Sigmoid colon (tissue), 4 donors: ENCODE results near the gene UNG.

ENCODE experiments used
- POLR2A ChIP-seq, 2 donors: fragments of 450-650 bp; IDR thresholded peaks; one replicate each; pipeline ENCODE4 v1.6.1; 2016; ENCODE audit warnings: antibody characterized with exemption in 2 of 2, mild to moderate bottlenecking in 2 of 2, moderate library complexity in 2 of 2
- POLR2AphosphoS5 ChIP-seq, 4 donors: sonication (generic); formaldehyde crosslinking; IDR thresholded peaks; one replicate each; pipeline ENCODE4 v1.6.1; 2017; ENCODE audit warnings: antibody characterized with exemption in 4 of 4
- TF ChIP-seq, protein P1 (sequence below), 4 experiments: fragments of 450-650 bp in 3 of 4; fragments of 200-600 bp in 1 of 4; IDR thresholded peaks; one replicate each; pipeline ENCODE4 v1.5.1; 2016 to 2019; ENCODE audit warnings: antibody characterized with exemption in 4 of 4, mild to moderate bottlenecking in 3 of 4, moderate library complexity in 2 of 4

DNA sequence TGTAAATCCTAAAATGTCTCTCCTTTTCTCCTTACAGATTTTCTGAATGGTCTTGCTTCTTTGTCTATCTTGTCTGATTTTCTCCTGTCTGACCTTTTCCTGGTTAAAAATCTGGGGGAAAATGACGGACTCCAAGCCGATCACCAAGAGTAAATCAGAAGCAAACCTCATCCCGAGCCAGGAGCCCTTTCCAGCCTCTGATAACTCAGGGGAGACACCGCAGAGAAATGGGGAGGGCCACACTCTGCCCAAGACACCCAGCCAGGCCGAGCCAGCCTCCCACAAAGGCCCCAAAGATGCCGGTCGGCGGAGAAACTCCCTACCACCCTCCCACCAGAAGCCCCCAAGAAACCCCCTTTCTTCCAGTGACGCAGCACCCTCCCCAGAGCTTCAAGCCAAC lies 42.0 kb downstream of the UNG start:
- TF ChIP-seq, protein P1, sequence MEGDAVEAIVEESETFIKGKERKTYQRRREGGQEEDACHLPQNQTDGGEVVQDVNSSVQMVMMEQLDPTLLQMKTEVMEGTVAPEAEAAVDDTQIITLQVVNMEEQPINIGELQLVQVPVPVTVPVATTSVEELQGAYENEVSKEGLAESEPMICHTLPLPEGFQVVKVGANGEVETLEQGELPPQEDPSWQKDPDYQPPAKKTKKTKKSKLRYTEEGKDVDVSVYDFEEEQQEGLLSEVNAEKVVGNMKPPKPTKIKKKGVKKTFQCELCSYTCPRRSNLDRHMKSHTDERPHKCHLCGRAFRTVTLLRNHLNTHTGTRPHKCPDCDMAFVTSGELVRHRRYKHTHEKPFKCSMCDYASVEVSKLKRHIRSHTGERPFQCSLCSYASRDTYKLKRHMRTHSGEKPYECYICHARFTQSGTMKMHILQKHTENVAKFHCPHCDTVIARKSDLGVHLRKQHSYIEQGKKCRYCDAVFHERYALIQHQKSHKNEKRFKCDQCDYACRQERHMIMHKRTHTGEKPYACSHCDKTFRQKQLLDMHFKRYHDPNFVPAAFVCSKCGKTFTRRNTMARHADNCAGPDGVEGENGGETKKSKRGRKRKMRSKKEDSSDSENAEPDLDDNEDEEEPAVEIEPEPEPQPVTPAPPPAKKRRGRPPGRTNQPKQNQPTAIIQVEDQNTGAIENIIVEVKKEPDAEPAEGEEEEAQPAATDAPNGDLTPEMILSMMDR (IDR thresholded peaks at IDR 0.05): no peak
- TF ChIP-seq POLR2AphosphoS5 (IDR thresholded peaks at IDR 0.05) (no peak), POLR2A (IDR thresholded peaks at IDR 0.05) (no peak)
